Glutamatergic neuron (in vitro differentiated cells): ENCODE data around the gene NUDT22. TPM values are rescaled to one million over a fixed set of nuclear protein-coding genes. Genes with fewer than 3 reads are reported as not detected.

Source experiments
- DNase-seq: peaks from one replicate; pipeline ENCODE4 v3.0.0; 2022
- H3K27ac Mint-ChIP-seq: one replicate; pipeline ENCODE4 v1.8.0; 2020; ENCODE audit warnings: mild to moderate bottlenecking, mixed read lengths, inconsistent platforms; ENCODE audit not compliant: unreplicated experiment
- H3K27me3 Mint-ChIP-seq: one replicate; pipeline ENCODE4 v1.8.0; 2020; ENCODE audit warnings: mild to moderate bottlenecking, moderate library complexity, mixed read lengths, inconsistent platforms; ENCODE audit not compliant: unreplicated experiment
- H3K36me3 Mint-ChIP-seq: one replicate; pipeline ENCODE4 v1.8.0; 2020; ENCODE audit warnings: mild to moderate bottlenecking, mixed read lengths, inconsistent platforms; ENCODE audit not compliant: unreplicated experiment
- H3K4me1 Mint-ChIP-seq: one replicate; pipeline ENCODE4 v1.8.0; 2020; ENCODE audit warnings: mild to moderate bottlenecking, low read depth, mixed read lengths, inconsistent platforms; ENCODE audit not compliant: unreplicated experiment
- H3K4me3 Mint-ChIP-seq: one replicate; pipeline ENCODE4 v1.8.0; 2020; ENCODE audit warnings: mild to moderate bottlenecking, mixed read lengths, inconsistent platforms; ENCODE audit not compliant: unreplicated experiment
- H3K9me3 Mint-ChIP-seq: one replicate; pipeline ENCODE4 v1.8.0; 2020; ENCODE audit warnings: mild to moderate bottlenecking, moderate library complexity, mixed read lengths, inconsistent platforms; ENCODE audit not compliant: unreplicated experiment
- total RNA-seq: library from RNA; stranded (reverse); fragmentation: NEBNext Ultra II Directional; extraction: Animal tissue kit (Norgen Biotek cat#: 25700); gene quantifications from one replicate; pipeline ENCODE4 v1.2.1, GENCODE V29; 2021; ENCODE audit not compliant: unreplicated experiment
- TF ChIP-seq, protein P1 (sequence below): fragments of 200-600 bp; sonication (generic); IDR thresholded peaks from one replicate; pipeline ENCODE4 v1.5.0; 2021; ENCODE audit not compliant: partially characterized antibody, unreplicated experiment

NUDT22 gene
- total RNA-seq, 1 donor from 2014 or later = 37.0 TPM

DNA sequence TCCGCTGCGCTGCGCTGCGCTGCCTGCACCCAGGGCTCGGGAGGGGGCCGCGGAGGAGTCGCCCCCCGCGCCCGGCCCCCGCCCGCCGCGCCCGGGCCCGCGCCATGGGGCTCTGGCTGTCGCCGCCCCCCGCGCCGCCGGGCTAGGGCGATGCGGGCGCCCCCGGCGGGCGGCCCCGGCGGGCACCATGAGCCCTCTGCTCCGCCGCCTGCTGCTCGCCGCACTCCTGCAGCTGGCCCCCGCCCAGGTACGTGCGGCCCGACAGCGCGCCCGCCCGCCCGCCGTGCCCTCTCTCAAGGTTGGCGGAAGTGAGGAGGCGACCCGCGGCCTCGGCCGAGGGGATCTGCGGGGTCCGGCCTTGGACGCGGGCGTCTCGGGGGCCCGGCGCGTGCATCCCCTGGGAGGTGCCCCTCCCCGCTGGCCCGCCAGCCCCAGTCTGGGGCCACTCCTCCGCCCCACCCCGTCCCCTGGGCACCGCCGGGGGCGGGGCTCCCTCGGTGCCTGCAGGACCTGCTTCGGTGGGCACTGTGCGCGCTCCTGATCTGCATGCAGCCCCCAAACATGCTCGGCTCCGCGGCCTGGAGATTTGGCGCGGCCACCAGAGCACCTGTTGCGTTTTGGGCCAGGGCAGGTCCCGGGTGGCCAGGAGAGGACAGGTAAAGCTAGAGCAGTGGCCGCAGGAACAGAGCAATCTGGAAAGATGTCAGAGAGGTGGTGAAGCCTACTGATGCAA lies 8.7 kb downstream of the NUDT22 start:
- Mint-ChIP-seq H3K4me1 (no peaks in the 10 kb centered on the region), H3K36me3 (no peaks in the 10 kb centered on the region), H3K4me3 (peak overlapping the region; percentile 76), H3K27ac (no peak overlapping the region), H3K9me3 (peaks cover 4% of the 10 kb centered on the region), H3K27me3 (peaks cover 17% of the 10 kb centered on the region)
- no peak for DNase-seq
- TF ChIP-seq, protein P1, sequence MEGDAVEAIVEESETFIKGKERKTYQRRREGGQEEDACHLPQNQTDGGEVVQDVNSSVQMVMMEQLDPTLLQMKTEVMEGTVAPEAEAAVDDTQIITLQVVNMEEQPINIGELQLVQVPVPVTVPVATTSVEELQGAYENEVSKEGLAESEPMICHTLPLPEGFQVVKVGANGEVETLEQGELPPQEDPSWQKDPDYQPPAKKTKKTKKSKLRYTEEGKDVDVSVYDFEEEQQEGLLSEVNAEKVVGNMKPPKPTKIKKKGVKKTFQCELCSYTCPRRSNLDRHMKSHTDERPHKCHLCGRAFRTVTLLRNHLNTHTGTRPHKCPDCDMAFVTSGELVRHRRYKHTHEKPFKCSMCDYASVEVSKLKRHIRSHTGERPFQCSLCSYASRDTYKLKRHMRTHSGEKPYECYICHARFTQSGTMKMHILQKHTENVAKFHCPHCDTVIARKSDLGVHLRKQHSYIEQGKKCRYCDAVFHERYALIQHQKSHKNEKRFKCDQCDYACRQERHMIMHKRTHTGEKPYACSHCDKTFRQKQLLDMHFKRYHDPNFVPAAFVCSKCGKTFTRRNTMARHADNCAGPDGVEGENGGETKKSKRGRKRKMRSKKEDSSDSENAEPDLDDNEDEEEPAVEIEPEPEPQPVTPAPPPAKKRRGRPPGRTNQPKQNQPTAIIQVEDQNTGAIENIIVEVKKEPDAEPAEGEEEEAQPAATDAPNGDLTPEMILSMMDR = no peak

DNA sequence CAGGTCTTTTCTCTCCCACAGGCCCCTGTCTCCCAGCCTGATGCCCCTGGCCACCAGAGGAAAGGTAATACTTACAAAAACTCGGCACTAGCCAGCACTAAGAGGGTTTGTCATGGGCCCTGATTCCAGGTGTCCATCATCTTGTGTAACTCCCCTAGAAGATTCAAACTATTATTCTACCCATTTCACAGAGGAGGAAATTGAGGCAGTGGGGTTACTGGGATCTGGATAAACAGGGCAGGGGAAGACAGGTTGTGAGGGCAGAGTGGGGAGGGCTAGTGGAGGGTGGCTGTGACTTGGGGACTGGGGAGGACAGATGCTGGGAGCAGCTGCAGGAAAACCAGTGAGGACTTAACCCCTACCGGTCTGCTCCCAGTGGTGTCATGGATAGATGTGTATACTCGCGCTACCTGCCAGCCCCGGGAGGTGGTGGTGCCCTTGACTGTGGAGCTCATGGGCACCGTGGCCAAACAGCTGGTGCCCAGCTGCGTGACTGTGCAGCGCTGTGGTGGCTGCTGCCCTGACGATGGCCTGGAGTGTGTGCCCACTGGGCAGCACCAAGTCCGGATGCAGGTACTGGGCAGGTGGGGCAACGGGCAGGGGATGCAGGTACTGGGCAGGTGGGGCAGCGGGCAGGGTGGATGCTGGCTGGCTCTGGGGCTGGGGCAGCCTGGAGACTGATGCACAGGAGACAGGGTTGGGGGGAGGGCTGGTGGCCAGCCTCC lies 9.5 kb downstream of the NUDT22 start:
- peaks cover 21% of the 10 kb centered on the region for H3K27me3 Mint-ChIP-seq
- peak overlapping the region; percentile 76 for H3K4me3 Mint-ChIP-seq
- TF ChIP-seq, protein P1 = no peak
- H3K27ac Mint-ChIP-seq = peak overlapping the region; percentile 33
- H3K9me3 Mint-ChIP-seq = peaks cover 4% of the 10 kb centered on the region
- DNase-seq = no peak
- peaks cover 1% of the 10 kb centered on the region for H3K4me1 Mint-ChIP-seq
- no peaks in the 10 kb centered on the region for H3K36me3 Mint-ChIP-seq

DNA sequence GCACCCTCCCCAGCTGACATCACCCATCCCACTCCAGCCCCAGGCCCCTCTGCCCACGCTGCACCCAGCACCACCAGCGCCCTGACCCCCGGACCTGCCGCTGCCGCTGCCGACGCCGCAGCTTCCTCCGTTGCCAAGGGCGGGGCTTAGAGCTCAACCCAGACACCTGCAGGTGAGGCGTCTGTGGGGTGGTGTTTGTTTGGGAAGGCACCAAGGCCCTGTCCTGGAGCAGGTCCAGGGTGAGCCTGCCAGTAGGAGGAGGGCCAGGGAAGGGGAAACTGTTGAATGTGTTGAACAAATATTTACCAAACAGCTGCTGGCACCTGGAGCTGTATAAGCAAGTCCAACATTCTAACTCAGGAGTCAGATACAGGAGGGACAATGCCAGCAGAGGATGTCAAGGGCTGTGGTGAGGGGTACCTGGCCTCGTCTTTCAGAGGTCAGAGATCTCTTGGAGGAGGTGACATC lies 11.4 kb downstream of the NUDT22 start:
- Mint-ChIP-seq H3K4me1 (peaks cover 1% of the 10 kb centered on the region), H3K27ac (no peak overlapping the region), H3K36me3 (no peaks in the 10 kb centered on the region), H3K4me3 (no peak overlapping the region), H3K27me3 (peaks cover 15% of the 10 kb centered on the region), H3K9me3 (peaks cover 1% of the 10 kb centered on the region)
- no peak for DNase-seq
- TF ChIP-seq, protein P1 = no peak

DNA sequence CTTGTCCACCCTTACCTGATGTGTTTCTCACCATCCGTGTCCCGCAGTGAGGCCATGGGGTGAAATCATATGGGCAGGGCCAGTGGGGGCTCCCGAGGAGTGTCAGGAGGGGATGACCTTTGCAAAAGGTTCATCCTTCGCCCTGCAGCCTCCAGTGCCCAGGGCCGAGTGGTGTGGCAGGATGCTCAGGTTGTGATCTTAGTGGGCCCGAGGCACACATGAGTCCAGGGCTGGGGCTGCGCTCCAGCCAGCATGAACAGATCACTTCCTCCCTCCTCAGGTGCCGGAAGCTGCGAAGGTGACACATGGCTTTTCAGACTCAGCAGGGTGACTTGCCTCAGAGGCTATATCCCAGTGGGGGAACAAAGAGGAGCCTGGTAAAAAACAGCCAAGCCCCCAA lies 12.0 kb downstream of the NUDT22 start:
- peaks cover 1% of the 10 kb centered on the region for H3K4me1 Mint-ChIP-seq
- H3K27me3 Mint-ChIP-seq = peaks cover 15% of the 10 kb centered on the region
- H3K4me3 Mint-ChIP-seq = no peak overlapping the region
- H3K36me3 Mint-ChIP-seq = no peaks in the 10 kb centered on the region
- no peak overlapping the region for H3K27ac Mint-ChIP-seq
- DNase-seq = no peak
- H3K9me3 Mint-ChIP-seq = peaks cover 1% of the 10 kb centered on the region
- TF ChIP-seq, protein P1 = no peak

DNA sequence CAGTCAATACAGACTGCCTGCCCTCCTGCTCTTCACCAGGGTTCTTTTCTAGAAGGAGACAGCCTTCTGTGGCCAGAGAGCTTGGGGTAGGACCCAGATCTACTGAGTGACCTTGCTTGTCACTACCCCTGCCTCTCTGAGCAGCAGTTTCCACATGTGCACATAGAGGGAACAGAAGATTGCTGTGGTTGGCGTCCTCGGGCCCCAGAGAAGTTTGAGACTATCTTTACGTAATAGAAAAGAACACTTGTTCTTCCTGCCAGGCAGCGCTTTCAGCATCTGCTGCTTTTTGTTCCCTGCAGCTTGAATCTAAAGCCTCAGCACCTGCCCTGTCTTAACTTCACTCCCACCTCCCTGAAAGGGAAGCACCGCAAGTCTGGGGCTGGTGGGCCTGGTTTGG lies 12.9 kb downstream of the NUDT22 start:
- H3K27me3 Mint-ChIP-seq = peaks cover 14% of the 10 kb centered on the region
- H3K27ac Mint-ChIP-seq = peak overlapping the region; percentile 38
- no peaks in the 10 kb centered on the region for H3K36me3 Mint-ChIP-seq
- H3K9me3 Mint-ChIP-seq = peaks cover 9% of the 10 kb centered on the region
- no peak for DNase-seq
- peaks cover 1% of the 10 kb centered on the region for H3K4me1 Mint-ChIP-seq
- TF ChIP-seq, protein P1 = no peak
- peak overlapping the region; percentile 42 for H3K4me3 Mint-ChIP-seq
